KOPT-K1 (cell line): ENCODE results near the gene GJA1.

ENCODE experiments used
- H3K27ac ChIP-seq: fragments of 200-600 bp; sonication (generic); 2 replicates; pipeline ENCODE4 v1.5.1; 2016; ENCODE audit warnings: antibody characterized with exemption, mild to moderate bottlenecking, low read depth, low read length; ENCODE audit not compliant: poor library complexity, severe bottlenecking
- H3K36me3 ChIP-seq: fragments of 200-600 bp; sonication (generic); 2 replicates; pipeline ENCODE4 v1.5.1; 2017; ENCODE audit warnings: antibody characterized with exemption, mild to moderate bottlenecking, low read length, moderate library complexity; ENCODE audit not compliant: insufficient read depth
- H3K9me3 ChIP-seq: fragments of 200-600 bp; sonication (generic); 2 replicates; pipeline ENCODE4 v1.5.1; 2017; ENCODE audit warnings: antibody characterized with exemption, low read length, mild to moderate bottlenecking; ENCODE audit not compliant: insufficient read depth, poor library complexity, severe bottlenecking

Gene GJA1

DNA sequence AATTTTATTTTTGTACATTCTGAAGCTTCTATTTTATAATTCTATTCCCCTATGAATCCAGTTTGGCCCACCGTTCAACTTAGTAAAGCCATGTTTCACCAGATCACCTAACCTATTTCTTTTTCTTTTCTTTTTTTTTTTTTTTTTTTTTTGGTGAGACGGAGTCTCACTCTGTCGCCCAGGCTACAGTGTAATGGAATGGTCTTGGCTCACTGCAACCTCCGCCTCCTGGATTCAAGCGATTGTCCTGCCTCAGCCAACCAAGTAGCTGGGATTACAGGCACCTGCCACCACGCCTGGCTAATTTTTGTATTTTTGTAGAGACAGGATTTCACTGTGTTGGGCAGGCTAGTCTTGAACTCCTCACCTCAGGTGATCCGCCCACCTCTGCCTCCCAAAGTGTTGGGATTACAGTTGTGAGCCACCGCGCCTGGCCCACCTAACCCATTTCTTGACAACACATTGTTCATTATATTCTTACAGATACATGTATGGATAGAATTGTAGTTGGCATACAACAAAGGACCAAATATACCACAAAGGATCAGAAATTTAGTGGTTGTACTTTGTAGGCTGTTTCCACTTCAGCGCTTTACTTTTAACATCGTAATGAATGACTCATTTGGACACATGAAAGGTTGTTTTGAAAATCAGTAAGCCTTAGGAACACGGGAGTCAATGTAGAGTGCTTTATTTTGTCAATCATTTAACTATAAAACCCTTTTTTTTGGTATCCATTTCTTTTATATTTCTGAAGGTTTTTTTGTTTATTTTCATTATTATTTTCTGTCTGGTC lies 63.2 kb downstream of the GJA1 start:
- H3K36me3 ChIP-seq = no peaks in the 10 kb centered on the region
- no peaks in the 10 kb centered on the region for H3K9me3 ChIP-seq
- no peak overlapping the region for H3K27ac ChIP-seq
